HCT116 (cell line): ENCODE data around the gene FAM98B. TPM values are rescaled to one million over a fixed set of nuclear protein-coding genes. Genes with fewer than 3 reads are reported as not detected.

Source experiments
- ATAC-seq: fragments of 200-7000 bp; cut with Tn5 transposase; 2 replicates; pipeline ENCODE4 v1.9.1; 2020; ENCODE audit warnings: mild to moderate bottlenecking, moderate library complexity
- Bru-seq: library from RNA; stranded (reverse); fragments of 400-500 nt; gene quantifications from one replicate; lab custom pipeline; 2021; lab: Mats Ljungman, UMichigan
- BruChase-seq, 2 experiments: library from RNA; stranded (reverse); fragments of 400-500 nt; gene quantifications; one replicate each; lab custom pipeline; 2021; lab: Mats Ljungman, UMichigan
- BruUV-seq: library from RNA; stranded (reverse); fragments of 400-500 nt; replicated peaks from 2 replicates; lab custom pipeline; 2021; lab: Mats Ljungman, UMichigan
- CTCF ChIA-PET: fragments of 300-600 bp; sonication (Branson Sonifier 250); formaldehyde crosslinking; loops from one replicate; lab custom pipeline; 2021; ENCODE audit warnings: antibody characterized with exemption; lab: Charles Lee
- POLR2A ChIA-PET: fragments of 300-600, 350-600 bp; sonication (Branson Sonifier 250); formaldehyde crosslinking; loops from one replicate; lab custom pipeline; 2021; ENCODE audit warnings: antibody characterized with exemption; lab: Charles Lee
- RAD21 ChIA-PET, 2 experiments: fragments of 300-600 bp; sonication (Branson Sonifier 250); formaldehyde crosslinking; loops; one replicate each; lab custom pipeline; 2023; ENCODE audit warnings: low total read pairs in 2 of 2; ENCODE audit not compliant: uncharacterized antibody in 2 of 2, unreplicated experiment in 2 of 2, low non-redundant PET in 1 of 2; lab: Charles Lee
- DNase-seq: peaks from one replicate; pipeline ENCODE4 v3.0.0-alpha.2; 2010; ENCODE audit warnings: low read depth, low spot score
- H2AFZ ChIP-seq: fragments of 200-600 bp; shearing (Covaris generic), sonication (generic); 2 replicates; pipeline ENCODE4 v1.6.1; 2017; ENCODE audit warnings: low read depth, mixed run types, mixed read lengths, antibody characterized with exemption, low read length; ENCODE audit not compliant: poor library complexity, severe bottlenecking
- H3K27ac ChIP-seq: 2 replicates; pipeline ENCODE4 v1.5.1; 2012; ENCODE audit warnings: low read depth, low read length
- H3K27me3 ChIP-seq: fragments of 200-600 bp; sonication (generic); 2 replicates; pipeline ENCODE4 v1.6.1; 2016; ENCODE audit warnings: mixed run types, low read length, mixed read lengths; ENCODE audit not compliant: insufficient read depth
- H3K36me3 ChIP-seq, 2 experiments: fragments of 200-500 bp in 1 of 2; fragments of 200-600 bp in 1 of 2; sonication (Bioruptor generic) in 1 of 2; sonication (generic) in 1 of 2; 2 replicates each; pipeline versions ENCODE4 v1.5.1 to v1.6.1; 2014 to 2016; ENCODE audit warnings: low read length in 2 of 2, inconsistent platforms in 1 of 2, mixed read lengths in 1 of 2, mixed run types in 1 of 2; ENCODE audit not compliant: insufficient read depth in 2 of 2, control insufficient read depth in 1 of 2
- H3K4me1 ChIP-seq, 2 experiments: fragments of 200-600 bp in 1 of 2; sonication (generic) in 1 of 2; 2 replicates each; pipeline versions ENCODE4 v1.5.1 to v1.6.1; 2012 to 2017; ENCODE audit warnings: low read length in 2 of 2, inconsistent platforms in 1 of 2, mild to moderate bottlenecking in 1 of 2, mixed read lengths in 1 of 2, mixed run types in 1 of 2, moderate library complexity in 1 of 2; ENCODE audit not compliant: insufficient read depth in 2 of 2, control insufficient read depth in 1 of 2
- H3K4me2 ChIP-seq: fragments of 200-600 bp; sonication (generic); 2 replicates; pipeline ENCODE4 v1.6.1; 2017; ENCODE audit warnings: mixed run types, low read length, mixed read lengths
- H3K4me3 ChIP-seq, 2 experiments: fragments of 200-600 bp in 1 of 2; sonication (generic) in 1 of 2; replicated peaks in 1 of 2; 2 replicates each; pipeline ENCODE4 v1.5.1; 2011 to 2016; ENCODE audit warnings: low read length in 2 of 2, control low read depth in 1 of 2, low read depth in 1 of 2, mild to moderate bottlenecking in 1 of 2, mixed read lengths in 1 of 2, mixed run types in 1 of 2
- H3K79me2 ChIP-seq: fragments of 200-600 bp; sonication (generic); 2 replicates; pipeline ENCODE4 v1.6.1; 2017; ENCODE audit warnings: mild to moderate bottlenecking, mixed run types, low read length, moderate library complexity, mixed read lengths; ENCODE audit not compliant: insufficient read depth
- H3K9ac ChIP-seq: fragments of 200-600 bp; sonication (generic); 2 replicates; pipeline ENCODE4 v1.6.1; 2016; ENCODE audit warnings: low read length, mixed read lengths
- H3K9me2 ChIP-seq: fragments of 200-600 bp; sonication (generic), shearing (Covaris generic); 2 replicates; pipeline ENCODE4 v1.6.1; 2017; ENCODE audit warnings: mixed run types, mild to moderate bottlenecking, moderate library complexity; ENCODE audit not compliant: insufficient read depth
- H3K9me3 ChIP-seq, 2 experiments: fragments of 200-500 bp in 1 of 2; fragments of 200-600 bp in 1 of 2; sonication (Bioruptor generic) in 1 of 2; sonication (generic) in 1 of 2; 2 replicates each; pipeline ENCODE4 v1.6.1; 2014 to 2017; ENCODE audit warnings: low read length in 2 of 2, mixed read lengths in 2 of 2, inconsistent platforms in 1 of 2, low read depth in 1 of 2, mild to moderate bottlenecking in 1 of 2, mixed run types in 1 of 2, moderate library complexity in 1 of 2; ENCODE audit not compliant: control insufficient read depth in 1 of 2, insufficient read depth in 1 of 2
- H4K20me1 ChIP-seq: fragments of 200-600 bp; sonication (generic), shearing (Covaris generic); 2 replicates; pipeline ENCODE4 v1.6.1; 2017; ENCODE audit warnings: mixed run types, mild to moderate bottlenecking, moderate library complexity; ENCODE audit not compliant: insufficient read depth
- ATF3 ChIP-seq: IDR thresholded peaks from 2 replicates; pipeline ENCODE4 v1.6.1; 2012
- CBX3 ChIP-seq: IDR thresholded peaks from 2 replicates; pipeline ENCODE4 v1.6.1; 2012; ENCODE audit warnings: low read depth
- CTCF ChIP-seq, 3 experiments: fragments of 200-600 bp in 1 of 3; sonication (generic) in 1 of 3; IDR thresholded peaks in 2 of 3; conservative IDR thresholded peaks in 1 of 3; 2 replicates each; pipeline ENCODE4 v1.5.1; 2012 to 2017; ENCODE audit warnings: low read depth in 2 of 3, low read length in 2 of 3, antibody characterized with exemption in 1 of 3, borderline replicate concordance in 1 of 3, control low read depth in 1 of 3, mild to moderate bottlenecking in 1 of 3, mixed read lengths in 1 of 3, mixed run types in 1 of 3, moderate library complexity in 1 of 3; ENCODE audit not compliant: insufficient read depth in 1 of 3
- EZH2phosphoT487 ChIP-seq: fragments of 200-600 bp; IDR thresholded peaks from 2 replicates; pipeline ENCODE4 v1.6.1; 2018; ENCODE audit warnings: antibody characterized with exemption, borderline replicate concordance
- FOSL1 ChIP-seq: IDR thresholded peaks from 2 replicates; pipeline ENCODE4 v1.6.1; 2012; ENCODE audit warnings: low read depth
- JUND ChIP-seq: IDR thresholded peaks from 2 replicates; pipeline ENCODE4 v1.6.1; 2012
- RAD21 ChIP-seq: IDR thresholded peaks from 2 replicates; pipeline ENCODE4 v1.6.1; 2012; ENCODE audit warnings: low read depth, mild to moderate bottlenecking
- REST ChIP-seq: IDR thresholded peaks from 2 replicates; pipeline ENCODE4 v1.6.1; 2012; ENCODE audit warnings: low read depth
- SIN3A ChIP-seq: IDR thresholded peaks from 2 replicates; pipeline ENCODE4 v1.6.1; 2012; ENCODE audit warnings: low read depth
- SP1 ChIP-seq: IDR thresholded peaks from 2 replicates; pipeline ENCODE4 v1.6.1; 2012; ENCODE audit warnings: low read depth
- SRF ChIP-seq: IDR thresholded peaks from 2 replicates; pipeline ENCODE4 v1.6.1; 2012; ENCODE audit warnings: low read depth
- TCF7L2 ChIP-seq: IDR thresholded peaks from 2 replicates; pipeline ENCODE4 v1.7.0; 2011; ENCODE audit warnings: borderline replicate concordance, inconsistent platforms; ENCODE audit not compliant: insufficient read depth, insufficient read length; ENCODE audit errors: extremely low read depth
- YY1 ChIP-seq: IDR thresholded peaks from 2 replicates; pipeline ENCODE4 v1.6.1; 2011; ENCODE audit warnings: low read length, low read depth, moderate library complexity, mild to moderate bottlenecking; ENCODE audit not compliant: insufficient replicate concordance; ENCODE audit errors: extremely low read depth
- ZBTB33 ChIP-seq: IDR thresholded peaks from 2 replicates; pipeline ENCODE4 v1.6.1; 2011; ENCODE audit warnings: mild to moderate bottlenecking, low read length, moderate library complexity; ENCODE audit not compliant: insufficient replicate concordance; ENCODE audit errors: extremely low read depth
- ZFX ChIP-seq: fragments of 450-650 bp; IDR thresholded peaks from 2 replicates; pipeline ENCODE4 v1.6.1; 2017
- ZNF274 ChIP-seq: fragments of 200-500 bp; sonication (Bioruptor generic); IDR thresholded peaks from 2 replicates; pipeline ENCODE4 v1.6.1; 2014; ENCODE audit warnings: mild to moderate bottlenecking, low read depth, low read length, inconsistent platforms
- intact Hi-C: fragments of 100-400 bp; cut with micrococcal nuclease; formaldehyde crosslinking; loops from 2 replicates; pipeline ENCODE4 v1.10.0; 2022
- long read RNA-seq: library from polyadenylated mRNA; unstranded; transcript quantifications from one replicate; pipeline ENCODE4 v2.0.0, GENCODE V29; 2021; ENCODE audit not compliant: unreplicated experiment
- polyA plus RNA-seq: library from polyadenylated mRNA; unstranded; fragments of >200 nt; gene quantifications from 2 replicates; pipeline ENCODE4 v1.2.1, GENCODE V29; 2012; ENCODE audit warnings: missing spikeins
- total RNA-seq: library from RNA; stranded (reverse); gene quantifications from one replicate; pipeline ENCODE4 v1.2.1, GENCODE V29; 2021; ENCODE audit not compliant: unreplicated experiment

Gene FAM98B
- total RNA-seq = 44.3 TPM
- polyA plus RNA-seq = 9.1 and 10.3 TPM in 2 replicates
- Bru-seq, nascent RNA = percentile 90 among the genes with signal in this experiment
- BruChase-seq, experiment 1, labeled RNA remaining after a 6-hour chase = percentile 85 among the genes with signal in this experiment
- BruChase-seq, experiment 2, labeled RNA remaining after a 2-hour chase = percentile 77 among the genes with signal in this experiment
- long read RNA-seq, partial matches to known transcripts = 1 of 4 reads
- long read RNA-seq, other reads (novel, unspliced or antisense) = 3 of 4 reads

- DNase-seq (peak; percentile 75), ATAC-seq (peak; percentile 97)
- ChIA-PET CTCF (interaction anchor here (0.9 to 2.5 kb wide), 4 partner anchors 14 to 458 kb away, joined by 3 to 20 read pairs (median 5); no protein-coding TSS in a partner anchor), RAD21 (interaction anchor here (0.7 to 1.1 kb wide), 2 partner anchors 13 to 1319 kb away, joined by 3 to 4 read pairs; no protein-coding TSS in a partner anchor), POLR2A (interaction anchor here (1.0 to 1.4 kb wide), 3 partner anchors 10 to 110 kb away, joined by 3 to 5 read pairs (median 5); no protein-coding TSS in a partner anchor)
- Histone ChIP-seq H4K20me1 (peaks cover 3% of the 10 kb centered on the region; the same call in 1 of the 2 replicates), H3K27ac (peak within 1 kb of the TSS; percentile 86), H3K4me2 (peak within 1 kb of the TSS; percentile 71), H3K9me2 (no peaks in the 10 kb centered on the region), H3K9ac (peak within 1 kb of the TSS; percentile 92), H3K9me3 (no peaks in the 10 kb centered on the region), H3K36me3 (no peaks in the 10 kb centered on the region), H3K4me1 (peaks cover 9 to 12% of the 10 kb centered on the region in 2 experiments; a peak in 3 of 4 replicates), H3K4me3 (peak within 1 kb of the TSS; percentile 79 to 80), H3K79me2 (peaks cover 51% of the 10 kb centered on the region), H3K27me3 (no peaks in the 10 kb centered on the region), H2AFZ (peak within 1 kb of the TSS; percentile 75)
- BruUV-seq = no TSS peak
- intact Hi-C loops = no loop called here
- TF ChIP-seq FOSL1 = no peak
- no peak for TF ChIP-seq ZNF274
- TF ChIP-seq CTCF (IDR thresholded peaks at IDR 0.05 in 2 of 3, conservative IDR thresholded peaks at IDR 0.05 in 1 of 3; ENCODE audit: borderline replicate concordance in 1 of 3, insufficient read depth in 1 of 3, low read depth in 2 of 3, low read length in 2 of 3) = no peak
- no peak for TF ChIP-seq REST
- TF ChIP-seq ATF3 = no peak
- TF ChIP-seq SP1 = peak; percentile 58; the same call in 1 of the 2 replicates
- no peak for TF ChIP-seq JUND
- no peak for TF ChIP-seq EZH2phosphoT487
- peak; percentile 98 for TF ChIP-seq ZFX
- TF ChIP-seq RAD21 = no peak
- peak; percentile 88; the same call in 1 of the 2 replicates for TF ChIP-seq CBX3
- no peak for TF ChIP-seq SIN3A
- no peak for TF ChIP-seq SRF
- no peak for TF ChIP-seq ZBTB33
- peak; percentile 84 for TF ChIP-seq YY1
- TF ChIP-seq TCF7L2 = no peak
These were observed at the start of gene FAM98B for GRCh38 chr15:38453971-38454695. FAM98B (plus strand) TSS chr15:38454127; CDS start chr15:38454162, 35 bp downstream.
